Fibroblast of the aortic adventitia (primary cell): ENCODE results near the gene LGI2. TPM values are rescaled to one million over a fixed set of nuclear protein-coding genes. Genes with fewer than 3 reads are reported as not detected.

Source experiments
- DNase-seq: peaks from one replicate; pipeline ENCODE4 v3.0.0-alpha.2; 2010; ENCODE audit warnings: low read depth
- H3K4me3 ChIP-seq: 2 replicates; pipeline ENCODE4 v1.5.1; 2011; ENCODE audit warnings: low read depth, mild to moderate bottlenecking, control low read depth, low read length, moderate library complexity
- CTCF ChIP-seq: IDR thresholded peaks from 2 replicates; pipeline ENCODE4 v1.5.1; 2011; ENCODE audit warnings: mild to moderate bottlenecking, low read length, control low read depth, inconsistent platforms; ENCODE audit not compliant: insufficient read depth
- total RNA-seq: library from RNA; depleted of rRNA; stranded (reverse); fragments of >200 nt; gene quantifications from 2 replicates; pipeline ENCODE4 v1.2.3, GENCODE V29; 2012; ENCODE audit warnings: low replicate concordance

Gene LGI2
- total RNA-seq, 1 donor = 0.54 TPM

DNA sequence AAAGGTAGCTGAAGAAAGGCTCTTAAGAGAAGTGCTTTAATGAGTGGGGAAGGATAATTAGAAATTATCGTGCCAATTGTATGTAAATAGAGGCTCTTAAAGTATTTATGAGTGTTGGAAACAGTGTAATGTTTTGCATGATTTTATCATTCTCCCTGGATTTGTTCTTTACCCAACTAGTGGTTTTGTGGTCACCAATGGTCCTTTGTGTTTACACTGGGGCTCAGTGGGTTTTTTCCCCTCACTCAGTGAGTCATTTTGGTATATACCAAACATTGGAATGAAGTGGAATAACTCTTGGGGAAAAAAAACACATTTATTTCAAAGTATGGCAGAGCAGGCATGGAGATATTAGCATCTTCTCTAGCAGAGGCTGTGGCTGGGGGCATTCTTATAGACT is 20.8 kb upstream of the LGI2 start:
- no peak overlapping the region for H3K4me3 ChIP-seq
- no peak for TF ChIP-seq CTCF
- DNase-seq = no peak

GRCh38 chr4:25050370-25051078 is 19.8 kb upstream of the LGI2 start:
- TF ChIP-seq CTCF = no peak
- no peak overlapping the region for H3K4me3 ChIP-seq
- no peak for DNase-seq

- TF ChIP-seq CTCF = no peak
- DNase-seq = no peak
- no peak overlapping the region for H3K4me3 ChIP-seq
Observed at GRCh38 chr4:25043548-25043947, 12.8 kb upstream of the LGI2 start.

DNA sequence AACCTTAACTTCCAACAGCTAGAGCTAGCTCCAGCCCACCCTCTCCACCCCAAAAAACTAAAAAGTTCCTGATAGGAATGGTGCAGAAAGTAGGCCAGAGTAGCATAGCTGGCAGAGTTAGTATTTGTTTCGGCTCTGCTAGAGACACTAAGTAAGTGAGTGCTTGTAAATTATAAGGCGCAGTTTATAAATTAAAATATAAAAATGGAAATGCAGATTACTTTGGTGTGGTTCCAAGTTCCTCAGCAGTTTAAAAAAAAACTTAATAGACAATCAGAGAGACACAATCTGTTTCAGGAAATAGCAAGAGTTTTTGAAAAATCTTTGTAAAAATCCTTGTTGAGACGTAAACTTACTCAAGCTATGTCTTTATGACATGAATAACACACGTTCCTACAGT is 2.8 kb upstream of the LGI2 start:
- H3K4me3 ChIP-seq = no peak overlapping the region
- TF ChIP-seq CTCF = no peak
- DNase-seq = no peak

DNA sequence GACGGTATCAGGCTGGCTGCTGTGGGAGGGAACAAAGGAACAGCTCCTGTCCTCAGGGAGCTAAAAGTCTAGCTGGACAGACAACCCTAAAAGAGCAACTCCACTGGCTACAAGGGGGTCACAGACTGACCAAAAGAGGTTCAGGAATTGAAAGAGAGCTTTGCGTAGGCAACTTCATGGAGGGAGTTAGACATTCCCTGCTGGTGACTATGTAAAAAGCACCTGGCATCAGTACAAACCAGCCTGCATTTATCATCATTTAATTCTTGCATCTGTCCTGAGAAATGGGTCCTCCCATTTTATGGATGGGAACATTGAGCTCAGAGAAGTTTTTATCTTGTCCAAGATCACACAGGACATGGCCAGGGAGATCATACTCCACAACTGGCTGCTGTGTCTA is 1.4 kb upstream of the LGI2 start:
- DNase-seq = peak; percentile 48
- no peak overlapping the region for H3K4me3 ChIP-seq
- peak; percentile 23 for TF ChIP-seq CTCF

GRCh38 chr4:25031077-25031621 is 403 bp upstream of the LGI2 start:
- TF ChIP-seq CTCF = no peak
- H3K4me3 ChIP-seq = peak overlapping the region; percentile 40
- DNase-seq = peak; percentile 18
